K562 (cell line): ENCODE data around the gene DLGAP1. TPM values are rescaled to one million over a fixed set of nuclear protein-coding genes. Genes with fewer than 3 reads are reported as not detected.
A peak's percentile ranks its signal among the peaks of the same experiment; 100 is the strongest.

Experiments used
- ELF4 ChIP-seq: fragments of 450-650 bp; formaldehyde crosslinking; IDR thresholded peaks from 2 replicates; pipeline ENCODE4 v1.4.0; 2022; ENCODE audit warnings: missing genetic modification characterization
- FOXJ2 ChIP-seq: fragments of 200-800 bp; sonication (Bioruptor generic); IDR thresholded peaks from 2 replicates; pipeline ENCODE4 v1.6.1; 2016; ENCODE audit warnings: missing genetic modification characterization, missing compliant biosample characterization
- GTF2F1 ChIP-seq: IDR thresholded peaks from 2 replicates; pipeline ENCODE4 v1.6.1; 2011; ENCODE audit warnings: low read depth, low read length, improper control_type of control experiment
- NR1H2 ChIP-seq: sonication (generic); formaldehyde crosslinking; IDR thresholded peaks from 2 replicates; pipeline ENCODE4 v1.4.0; 2020; ENCODE audit warnings: mild to moderate bottlenecking, missing genetic modification reagents
- NR3C1 ChIP-seq: sonication (generic); formaldehyde crosslinking; IDR thresholded peaks from 2 replicates; pipeline ENCODE4 v1.8.1; 2022; ENCODE audit warnings: missing genetic modification reagents
- PRMT5 ChIP-seq: sonication (generic); formaldehyde crosslinking; IDR thresholded peaks from 2 replicates; pipeline ENCODE4 v1.5.0; 2020; ENCODE audit warnings: missing genetic modification reagents
- SUPT5H ChIP-seq: fragments of 450-650 bp; IDR thresholded peaks from 2 replicates; pipeline ENCODE4 v1.6.1; 2016
- TGIF2 ChIP-seq: sonication (generic); formaldehyde crosslinking; IDR thresholded peaks from 2 replicates; pipeline ENCODE4 v1.8.1; 2022; ENCODE audit warnings: mild to moderate bottlenecking, missing genetic modification reagents, moderate library complexity
- ZNF717 ChIP-seq: fragments of 250-450 bp; sonication (Bioruptor Pico); IDR thresholded peaks from 2 replicates; pipeline ENCODE4 v1.5.0; 2021
- ZSCAN32 ChIP-seq: fragments of 450-650 bp; formaldehyde crosslinking; IDR thresholded peaks from 2 replicates; pipeline ENCODE4 v1.4.0; 2020; ENCODE audit warnings: mild to moderate bottlenecking, moderate library complexity
- polyA plus RNA-seq, 8 experiments: library from polyadenylated mRNA; depleted of rRNA in 4 of 8; stranded (reverse) in 5 of 8; unstranded in 3 of 8; fragments of >200 nt; fragmentation: Nextera tagmentation in 2 of 8; fragmentation: Illumina TruSeq in 1 of 8; extraction: Ambion mirVana in 2 of 8; extraction: Trizol in 1 of 8; gene quantifications; 2 replicates each; pipeline versions ENCODE4 v1.2.1 to v1.2.3, GENCODE V29; 2011 to 2014; ENCODE audit warnings: inconsistent platforms in 1 of 8, missing spikeins in 1 of 8
- total RNA-seq, 7 experiments: library from RNA; depleted of rRNA in 6 of 7; stranded (reverse); fragments of >200 nt in 6 of 7; fragmentation: Illumina TruSeq in 2 of 7; extraction: Trizol in 2 of 7; gene quantifications; 2 replicates each; pipeline versions ENCODE4 v1.2.1 to v1.2.3, GENCODE V29; 2011 to 2021; ENCODE audit warnings: low replicate concordance in 1 of 7
- TF ChIP-seq, protein P1 (sequence below), 2 experiments: fragments of 450-650 bp in 1 of 2; IDR thresholded peaks; 2 replicates each; pipeline ENCODE4 v1.6.1; 2011 to 2017; ENCODE audit warnings: low read depth in 2 of 2, antibody characterized with exemption in 1 of 2, borderline replicate concordance in 1 of 2, low read length in 1 of 2, mild to moderate bottlenecking in 1 of 2, mixed read lengths in 1 of 2; ENCODE audit not compliant: control insufficient read depth in 1 of 2
- TF ChIP-seq, protein P2 (sequence below): fragments of 250-450 bp; sonication (Bioruptor Pico); IDR thresholded peaks from 2 replicates; pipeline ENCODE4 v1.8.0; 2022; ENCODE audit warnings: inconsistent platforms
- TF ChIP-seq, protein P3 (sequence below): sonication (generic); formaldehyde crosslinking; IDR thresholded peaks from 2 replicates; pipeline ENCODE4 v1.5.0; 2020; ENCODE audit warnings: missing genetic modification reagents
- TF ChIP-seq, protein P4 (sequence below): fragments of 250-450 bp; sonication (Bioruptor Pico); IDR thresholded peaks from 2 replicates; pipeline ENCODE4 v1.8.0; 2022; ENCODE audit warnings: inconsistent platforms, mild to moderate bottlenecking, moderate library complexity, borderline replicate concordance
- TF ChIP-seq, protein P5 (sequence below): sonication (generic); formaldehyde crosslinking; IDR thresholded peaks from 2 replicates; pipeline ENCODE4 v1.8.0; 2023; ENCODE audit warnings: missing genetic modification reagents, mild to moderate bottlenecking, borderline replicate concordance

DLGAP1 gene
- total and polyA plus RNA-seq, 9 of the 15 experiments (the other 6 are each of a cell fraction or from before 2014, with no cell fraction given): 0.04 to 0.22 (median 0.08) TPM

DNA sequence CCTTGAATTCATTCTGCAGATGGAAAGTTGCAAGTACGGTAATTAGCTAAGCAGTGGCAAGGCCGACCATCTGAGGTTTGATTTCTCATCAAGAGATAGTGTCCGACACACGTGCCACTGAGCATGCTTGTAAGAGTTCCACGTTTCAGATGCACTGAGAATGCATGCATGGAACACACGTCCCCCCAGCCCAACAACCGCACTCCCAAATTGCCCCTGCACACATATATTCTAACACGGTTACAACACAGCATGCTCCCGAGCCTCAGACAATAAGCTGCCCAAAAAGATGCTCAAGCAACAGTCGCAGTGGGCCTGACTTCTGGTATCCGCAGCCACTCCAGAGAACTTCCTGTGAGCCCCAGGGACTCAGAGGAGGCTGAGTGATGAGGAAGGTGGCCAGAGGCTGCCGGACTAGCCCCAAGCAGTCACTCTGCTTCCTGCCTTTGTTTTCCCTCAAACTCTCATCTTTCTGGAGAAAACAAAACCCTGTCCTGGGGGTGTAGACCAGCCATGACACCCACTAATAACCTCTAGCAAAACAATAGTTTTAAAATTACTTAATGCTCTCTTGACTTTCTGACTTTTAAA is 801.2 kb downstream of the DLGAP1 start (continued):
- TF ChIP-seq, protein P1, sequence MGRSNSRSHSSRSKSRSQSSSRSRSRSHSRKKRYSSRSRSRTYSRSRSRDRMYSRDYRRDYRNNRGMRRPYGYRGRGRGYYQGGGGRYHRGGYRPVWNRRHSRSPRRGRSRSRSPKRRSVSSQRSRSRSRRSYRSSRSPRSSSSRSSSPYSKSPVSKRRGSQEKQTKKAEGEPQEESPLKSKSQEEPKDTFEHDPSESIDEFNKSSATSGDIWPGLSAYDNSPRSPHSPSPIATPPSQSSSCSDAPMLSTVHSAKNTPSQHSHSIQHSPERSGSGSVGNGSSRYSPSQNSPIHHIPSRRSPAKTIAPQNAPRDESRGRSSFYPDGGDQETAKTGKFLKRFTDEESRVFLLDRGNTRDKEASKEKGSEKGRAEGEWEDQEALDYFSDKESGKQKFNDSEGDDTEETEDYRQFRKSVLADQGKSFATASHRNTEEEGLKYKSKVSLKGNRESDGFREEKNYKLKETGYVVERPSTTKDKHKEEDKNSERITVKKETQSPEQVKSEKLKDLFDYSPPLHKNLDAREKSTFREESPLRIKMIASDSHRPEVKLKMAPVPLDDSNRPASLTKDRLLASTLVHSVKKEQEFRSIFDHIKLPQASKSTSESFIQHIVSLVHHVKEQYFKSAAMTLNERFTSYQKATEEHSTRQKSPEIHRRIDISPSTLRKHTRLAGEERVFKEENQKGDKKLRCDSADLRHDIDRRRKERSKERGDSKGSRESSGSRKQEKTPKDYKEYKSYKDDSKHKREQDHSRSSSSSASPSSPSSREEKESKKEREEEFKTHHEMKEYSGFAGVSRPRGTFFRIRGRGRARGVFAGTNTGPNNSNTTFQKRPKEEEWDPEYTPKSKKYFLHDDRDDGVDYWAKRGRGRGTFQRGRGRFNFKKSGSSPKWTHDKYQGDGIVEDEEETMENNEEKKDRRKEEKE (IDR thresholded peaks at IDR 0.05; ENCODE audit: borderline replicate concordance in 1 of 2, control insufficient read depth in 1 of 2, low read depth in 2 of 2, low read length in 1 of 2): no peak
- no peak for TF ChIP-seq NR3C1 (CRISPR knock-in tag)
- 0 out of 2 replicates have a peak, but pooled peaks have one; percentile 6 for TF ChIP-seq ZNF717 (CRISPR knock-in tag)
- TF ChIP-seq ZSCAN32 (CRISPR knock-in tag): peak; percentile 58; the same call in 1 of the 2 replicates
- TF ChIP-seq GTF2F1: no peak
- TF ChIP-seq, protein P2, sequence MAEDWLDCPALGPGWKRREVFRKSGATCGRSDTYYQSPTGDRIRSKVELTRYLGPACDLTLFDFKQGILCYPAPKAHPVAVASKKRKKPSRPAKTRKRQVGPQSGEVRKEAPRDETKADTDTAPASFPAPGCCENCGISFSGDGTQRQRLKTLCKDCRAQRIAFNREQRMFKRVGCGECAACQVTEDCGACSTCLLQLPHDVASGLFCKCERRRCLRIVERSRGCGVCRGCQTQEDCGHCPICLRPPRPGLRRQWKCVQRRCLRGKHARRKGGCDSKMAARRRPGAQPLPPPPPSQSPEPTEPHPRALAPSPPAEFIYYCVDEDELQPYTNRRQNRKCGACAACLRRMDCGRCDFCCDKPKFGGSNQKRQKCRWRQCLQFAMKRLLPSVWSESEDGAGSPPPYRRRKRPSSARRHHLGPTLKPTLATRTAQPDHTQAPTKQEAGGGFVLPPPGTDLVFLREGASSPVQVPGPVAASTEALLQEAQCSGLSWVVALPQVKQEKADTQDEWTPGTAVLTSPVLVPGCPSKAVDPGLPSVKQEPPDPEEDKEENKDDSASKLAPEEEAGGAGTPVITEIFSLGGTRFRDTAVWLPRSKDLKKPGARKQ: no peak
- TF ChIP-seq, protein P3, sequence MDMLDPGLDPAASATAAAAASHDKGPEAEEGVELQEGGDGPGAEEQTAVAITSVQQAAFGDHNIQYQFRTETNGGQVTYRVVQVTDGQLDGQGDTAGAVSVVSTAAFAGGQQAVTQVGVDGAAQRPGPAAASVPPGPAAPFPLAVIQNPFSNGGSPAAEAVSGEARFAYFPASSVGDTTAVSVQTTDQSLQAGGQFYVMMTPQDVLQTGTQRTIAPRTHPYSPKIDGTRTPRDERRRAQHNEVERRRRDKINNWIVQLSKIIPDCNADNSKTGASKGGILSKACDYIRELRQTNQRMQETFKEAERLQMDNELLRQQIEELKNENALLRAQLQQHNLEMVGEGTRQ (CRISPR knock-in tag): no peak
- 0 out of 2 replicates have a peak, but pooled peaks have one; percentile 46 for TF ChIP-seq NR1H2 (CRISPR knock-in tag)
- TF ChIP-seq, protein P4, sequence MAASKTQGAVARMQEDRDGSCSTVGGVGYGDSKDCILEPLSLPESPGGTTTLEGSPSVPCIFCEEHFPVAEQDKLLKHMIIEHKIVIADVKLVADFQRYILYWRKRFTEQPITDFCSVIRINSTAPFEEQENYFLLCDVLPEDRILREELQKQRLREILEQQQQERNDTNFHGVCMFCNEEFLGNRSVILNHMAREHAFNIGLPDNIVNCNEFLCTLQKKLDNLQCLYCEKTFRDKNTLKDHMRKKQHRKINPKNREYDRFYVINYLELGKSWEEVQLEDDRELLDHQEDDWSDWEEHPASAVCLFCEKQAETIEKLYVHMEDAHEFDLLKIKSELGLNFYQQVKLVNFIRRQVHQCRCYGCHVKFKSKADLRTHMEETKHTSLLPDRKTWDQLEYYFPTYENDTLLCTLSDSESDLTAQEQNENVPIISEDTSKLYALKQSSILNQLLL (CRISPR knock-in tag): no peak
- TF ChIP-seq TGIF2: no peak
- no peak for TF ChIP-seq SUPT5H
- TF ChIP-seq, protein P5, sequence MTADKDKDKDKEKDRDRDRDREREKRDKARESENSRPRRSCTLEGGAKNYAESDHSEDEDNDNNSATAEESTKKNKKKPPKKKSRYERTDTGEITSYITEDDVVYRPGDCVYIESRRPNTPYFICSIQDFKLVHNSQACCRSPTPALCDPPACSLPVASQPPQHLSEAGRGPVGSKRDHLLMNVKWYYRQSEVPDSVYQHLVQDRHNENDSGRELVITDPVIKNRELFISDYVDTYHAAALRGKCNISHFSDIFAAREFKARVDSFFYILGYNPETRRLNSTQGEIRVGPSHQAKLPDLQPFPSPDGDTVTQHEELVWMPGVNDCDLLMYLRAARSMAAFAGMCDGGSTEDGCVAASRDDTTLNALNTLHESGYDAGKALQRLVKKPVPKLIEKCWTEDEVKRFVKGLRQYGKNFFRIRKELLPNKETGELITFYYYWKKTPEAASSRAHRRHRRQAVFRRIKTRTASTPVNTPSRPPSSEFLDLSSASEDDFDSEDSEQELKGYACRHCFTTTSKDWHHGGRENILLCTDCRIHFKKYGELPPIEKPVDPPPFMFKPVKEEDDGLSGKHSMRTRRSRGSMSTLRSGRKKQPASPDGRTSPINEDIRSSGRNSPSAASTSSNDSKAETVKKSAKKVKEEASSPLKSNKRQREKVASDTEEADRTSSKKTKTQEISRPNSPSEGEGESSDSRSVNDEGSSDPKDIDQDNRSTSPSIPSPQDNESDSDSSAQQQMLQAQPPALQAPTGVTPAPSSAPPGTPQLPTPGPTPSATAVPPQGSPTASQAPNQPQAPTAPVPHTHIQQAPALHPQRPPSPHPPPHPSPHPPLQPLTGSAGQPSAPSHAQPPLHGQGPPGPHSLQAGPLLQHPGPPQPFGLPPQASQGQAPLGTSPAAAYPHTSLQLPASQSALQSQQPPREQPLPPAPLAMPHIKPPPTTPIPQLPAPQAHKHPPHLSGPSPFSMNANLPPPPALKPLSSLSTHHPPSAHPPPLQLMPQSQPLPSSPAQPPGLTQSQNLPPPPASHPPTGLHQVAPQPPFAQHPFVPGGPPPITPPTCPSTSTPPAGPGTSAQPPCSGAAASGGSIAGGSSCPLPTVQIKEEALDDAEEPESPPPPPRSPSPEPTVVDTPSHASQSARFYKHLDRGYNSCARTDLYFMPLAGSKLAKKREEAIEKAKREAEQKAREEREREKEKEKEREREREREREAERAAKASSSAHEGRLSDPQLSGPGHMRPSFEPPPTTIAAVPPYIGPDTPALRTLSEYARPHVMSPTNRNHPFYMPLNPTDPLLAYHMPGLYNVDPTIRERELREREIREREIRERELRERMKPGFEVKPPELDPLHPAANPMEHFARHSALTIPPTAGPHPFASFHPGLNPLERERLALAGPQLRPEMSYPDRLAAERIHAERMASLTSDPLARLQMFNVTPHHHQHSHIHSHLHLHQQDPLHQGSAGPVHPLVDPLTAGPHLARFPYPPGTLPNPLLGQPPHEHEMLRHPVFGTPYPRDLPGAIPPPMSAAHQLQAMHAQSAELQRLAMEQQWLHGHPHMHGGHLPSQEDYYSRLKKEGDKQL (CRISPR knock-in tag): no peak
- TF ChIP-seq ELF4 (CRISPR knock-in tag): peak; percentile 81; the same call in 1 of the 2 replicates
- no peak for TF ChIP-seq PRMT5 (CRISPR knock-in tag)
- TF ChIP-seq FOXJ2 (tag): peak; percentile 72; the same call in 1 of the 2 replicates
